Measurements from ENCODE around the gene LRRC31. TPM values are rescaled to one million over a fixed set of nuclear protein-coding genes. Genes with fewer than 3 reads are reported as not detected.

The LRRC31 gene
- total RNA-seq, 4 donors from 2014 or later: not detected

GRCh38 chr3:169886671-169887070, 16.9 kb upstream of the LRRC31 start:
- intact Hi-C loops (cut with DNase I; ENCODE audit: low total_unique reads): no loop called here
- H3K4me3 ChIP-seq (ENCODE audit: low read depth, poor library complexity, severe bottlenecking): no peak overlapping the region
- TF ChIP-seq POLR2A (IDR thresholded peaks at IDR 0.05): no peak
- TF ChIP-seq, protein P1, sequence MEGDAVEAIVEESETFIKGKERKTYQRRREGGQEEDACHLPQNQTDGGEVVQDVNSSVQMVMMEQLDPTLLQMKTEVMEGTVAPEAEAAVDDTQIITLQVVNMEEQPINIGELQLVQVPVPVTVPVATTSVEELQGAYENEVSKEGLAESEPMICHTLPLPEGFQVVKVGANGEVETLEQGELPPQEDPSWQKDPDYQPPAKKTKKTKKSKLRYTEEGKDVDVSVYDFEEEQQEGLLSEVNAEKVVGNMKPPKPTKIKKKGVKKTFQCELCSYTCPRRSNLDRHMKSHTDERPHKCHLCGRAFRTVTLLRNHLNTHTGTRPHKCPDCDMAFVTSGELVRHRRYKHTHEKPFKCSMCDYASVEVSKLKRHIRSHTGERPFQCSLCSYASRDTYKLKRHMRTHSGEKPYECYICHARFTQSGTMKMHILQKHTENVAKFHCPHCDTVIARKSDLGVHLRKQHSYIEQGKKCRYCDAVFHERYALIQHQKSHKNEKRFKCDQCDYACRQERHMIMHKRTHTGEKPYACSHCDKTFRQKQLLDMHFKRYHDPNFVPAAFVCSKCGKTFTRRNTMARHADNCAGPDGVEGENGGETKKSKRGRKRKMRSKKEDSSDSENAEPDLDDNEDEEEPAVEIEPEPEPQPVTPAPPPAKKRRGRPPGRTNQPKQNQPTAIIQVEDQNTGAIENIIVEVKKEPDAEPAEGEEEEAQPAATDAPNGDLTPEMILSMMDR (IDR thresholded peaks at IDR 0.05): no peak
- DNase-seq (ENCODE audit: low spot score in 2 of 2): peak in 1 of 2 donors; percentile 18
- WGBS, 2 donors: 33 to 36% methylated on average over 5 of the region's 5 CpGs

DNA sequence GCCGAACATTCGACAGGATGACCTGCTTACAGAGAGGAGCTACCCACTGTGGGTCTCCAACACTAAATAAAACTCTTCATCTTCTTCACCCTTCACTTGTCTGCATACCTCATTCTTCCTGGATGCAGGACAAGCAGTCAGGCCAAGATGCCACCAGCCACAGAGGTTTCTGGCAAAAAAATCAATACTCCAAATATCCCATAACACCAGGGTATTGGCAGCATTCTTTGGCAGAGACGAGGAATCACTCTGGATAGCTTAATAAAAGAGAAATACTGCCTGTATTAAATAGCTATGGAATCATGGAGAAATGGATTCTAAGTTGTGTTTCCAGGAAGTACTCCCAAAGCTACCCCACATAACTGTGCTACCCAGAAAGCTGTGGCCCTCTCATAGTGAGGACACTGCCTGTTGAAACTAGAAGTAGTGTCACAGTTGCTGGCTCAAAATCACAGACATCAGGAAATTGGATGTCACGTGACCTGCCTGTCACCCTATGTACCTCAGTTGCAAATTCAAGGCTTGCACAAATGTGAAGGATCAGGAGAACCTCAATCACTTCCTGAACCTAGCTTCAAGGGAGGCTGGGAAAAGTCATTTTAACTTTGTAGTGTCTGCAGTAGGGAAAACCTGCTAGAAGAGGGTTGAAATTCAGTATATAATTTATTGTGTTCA, 11.0 kb upstream of the LRRC31 start:
- intact Hi-C loops (cut with DNase I; ENCODE audit: low total_unique reads): no loop called here
- TF ChIP-seq POLR2A (IDR thresholded peaks at IDR 0.05): no peak
- TF ChIP-seq, protein P1 (IDR thresholded peaks at IDR 0.05): no peak
- DNase-seq (ENCODE audit: low spot score in 2 of 2): no peak
- H3K4me3 ChIP-seq (ENCODE audit: low read depth, poor library complexity, severe bottlenecking): no peak overlapping the region
- WGBS, 2 donors: 61 to 71% methylated on average over 4 of the region's 4 CpGs

GRCh38 chr3:169879845-169880575, 10.3 kb upstream of the LRRC31 start:
- no peak for TF ChIP-seq POLR2A (IDR thresholded peaks at IDR 0.05)
- TF ChIP-seq, protein P1 (IDR thresholded peaks at IDR 0.05): no peak
- no peak overlapping the region for H3K4me3 ChIP-seq (ENCODE audit: low read depth, poor library complexity, severe bottlenecking)
- intact Hi-C loops (cut with DNase I; ENCODE audit: low total_unique reads): no loop called here
- DNase-seq (ENCODE audit: low spot score in 2 of 2): no peak
- 37 to 73% methylated on average over 3 of the region's 3 CpGs for WGBS, 2 donors

DNA sequence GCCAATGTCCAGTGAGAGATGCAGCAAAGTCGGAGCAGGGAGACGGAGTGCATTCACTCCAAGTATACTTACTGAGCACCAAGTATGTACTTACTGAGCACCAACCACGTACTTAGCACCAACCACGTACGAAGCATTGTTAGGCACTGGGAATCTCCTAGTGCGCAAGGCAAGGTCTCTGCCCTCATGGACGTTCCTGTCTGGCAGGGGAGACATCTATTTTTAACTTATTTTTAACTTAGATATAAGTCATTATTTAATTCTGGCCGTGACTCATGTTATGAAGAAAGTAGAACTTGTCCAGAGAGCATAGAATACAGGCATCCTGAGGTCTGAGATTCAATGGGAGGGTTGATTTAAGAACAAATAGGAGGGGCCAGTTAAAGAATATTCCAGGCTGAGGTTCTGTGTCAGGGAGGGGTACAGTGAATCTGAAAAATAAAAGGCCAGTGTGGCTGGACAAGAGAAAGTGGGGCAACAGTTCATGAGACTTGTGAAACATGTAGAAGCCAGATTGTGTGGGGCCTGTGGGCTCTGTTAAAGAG, 9.3 kb upstream of the LRRC31 start:
- H3K4me3 ChIP-seq (ENCODE audit: low read depth, poor library complexity, severe bottlenecking): no peak overlapping the region
- DNase-seq (ENCODE audit: low spot score in 2 of 2): no peak
- intact Hi-C loops (cut with DNase I; ENCODE audit: low total_unique reads): no loop called here
- WGBS, 2 donors: 79 to 88% methylated on average over 8 of the region's 8 CpGs
- no peak for TF ChIP-seq POLR2A (IDR thresholded peaks at IDR 0.05)
- TF ChIP-seq, protein P1 (IDR thresholded peaks at IDR 0.05): no peak

DNA sequence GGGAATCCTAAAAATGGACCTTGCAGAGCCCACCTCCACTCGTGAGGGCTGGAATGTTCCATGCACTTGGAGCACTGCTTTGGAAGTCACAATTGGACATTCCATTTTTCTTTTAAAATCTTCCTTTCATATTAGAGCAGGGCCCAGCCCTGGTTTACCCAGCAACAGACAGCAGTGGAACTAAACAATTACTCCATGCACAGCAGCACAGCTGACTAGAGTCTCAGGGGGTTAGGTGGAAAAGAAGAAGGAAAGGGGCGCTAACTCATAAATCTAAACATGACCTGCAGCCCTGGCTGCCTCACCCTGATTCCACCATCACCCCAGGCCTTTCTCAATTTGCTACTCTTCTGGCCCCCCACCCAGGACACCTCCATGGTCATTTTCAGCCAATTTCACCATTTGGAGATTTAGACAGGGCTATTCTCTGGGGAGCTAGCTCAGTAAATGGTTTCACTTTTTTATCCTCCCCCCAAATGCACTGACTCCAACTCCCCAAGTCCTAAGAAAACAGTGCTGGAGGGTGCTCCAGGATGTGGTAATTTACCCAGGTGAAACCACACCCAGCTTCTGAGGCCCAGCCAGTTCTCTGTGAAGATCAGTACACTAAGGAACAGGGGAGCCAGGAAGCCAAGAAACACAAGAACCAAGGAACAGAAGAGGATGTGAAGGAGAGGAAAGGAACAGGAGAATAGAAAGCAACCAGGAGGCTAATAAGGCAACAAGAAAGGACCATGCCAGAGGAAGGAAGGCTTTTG, 1.6 kb upstream of the LRRC31 start:
- intact Hi-C loops (cut with DNase I; ENCODE audit: low total_unique reads): no loop called here
- H3K4me3 ChIP-seq (ENCODE audit: low read depth, poor library complexity, severe bottlenecking): no peak overlapping the region
- no peak for DNase-seq (ENCODE audit: low spot score in 2 of 2)
- TF ChIP-seq, protein P1 (IDR thresholded peaks at IDR 0.05): no peak
- TF ChIP-seq POLR2A (IDR thresholded peaks at IDR 0.05): no peak
- 66 to 74% methylated on average over 2 of the region's 2 CpGs for WGBS, 2 donors
